Measurements from ENCODE around the gene MX2. TPM values are rescaled to one million over a fixed set of nuclear protein-coding genes. Genes with fewer than 3 reads are reported as not detected.
"Not testable (repeated sequence)": the region's sequence is repeated elsewhere in the genome, so short reads cannot be mapped to it uniquely, and the experiment has no call there.

The MX2 gene
- total RNA-seq, 1 experiment from 2014 or later, result 5.7 TPM

DNA sequence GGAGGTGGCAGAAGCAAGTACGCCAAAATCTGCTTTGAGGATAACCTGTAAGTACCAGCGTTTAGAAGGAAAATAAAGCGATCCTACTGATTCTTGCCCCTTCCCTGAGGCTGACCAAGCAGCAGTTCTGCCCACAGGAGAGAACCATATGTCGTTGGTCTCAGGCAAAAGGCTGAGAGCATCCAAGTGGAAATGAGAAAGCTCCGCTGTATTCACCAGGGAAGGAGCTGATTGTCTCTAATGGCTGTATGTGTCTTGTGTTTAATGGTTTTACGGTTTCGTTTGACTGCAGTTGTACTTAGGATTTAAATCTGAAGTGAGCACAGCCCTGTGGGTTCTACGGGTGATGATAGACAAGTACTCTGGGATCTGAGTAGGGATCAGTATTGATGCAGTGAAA lies 23.4 kb upstream of the MX2 start:
- no peak for DNase-seq (ENCODE audit: low read depth)

DNA sequence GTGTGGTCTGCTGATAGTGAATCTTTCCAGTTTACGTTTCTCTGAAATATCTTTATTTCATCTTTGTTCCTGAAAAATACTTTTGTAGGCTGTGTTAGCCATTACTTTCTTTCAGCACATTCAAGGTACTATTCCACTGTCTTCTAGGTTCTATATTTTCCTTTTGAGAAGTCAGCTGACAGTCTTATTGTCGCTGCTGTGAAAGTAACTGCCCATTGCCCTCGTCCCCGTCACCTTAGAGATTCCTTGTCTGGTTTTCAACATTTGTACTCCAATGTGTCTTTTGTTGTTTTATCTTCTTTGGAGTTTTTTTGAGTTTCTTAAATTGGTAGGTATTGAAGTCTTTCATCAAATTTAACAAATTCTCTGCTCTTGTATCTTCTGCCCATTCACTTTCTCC lies 19.8 kb upstream of the MX2 start:
- DNase-seq (ENCODE audit: low read depth), result no peak

DNA sequence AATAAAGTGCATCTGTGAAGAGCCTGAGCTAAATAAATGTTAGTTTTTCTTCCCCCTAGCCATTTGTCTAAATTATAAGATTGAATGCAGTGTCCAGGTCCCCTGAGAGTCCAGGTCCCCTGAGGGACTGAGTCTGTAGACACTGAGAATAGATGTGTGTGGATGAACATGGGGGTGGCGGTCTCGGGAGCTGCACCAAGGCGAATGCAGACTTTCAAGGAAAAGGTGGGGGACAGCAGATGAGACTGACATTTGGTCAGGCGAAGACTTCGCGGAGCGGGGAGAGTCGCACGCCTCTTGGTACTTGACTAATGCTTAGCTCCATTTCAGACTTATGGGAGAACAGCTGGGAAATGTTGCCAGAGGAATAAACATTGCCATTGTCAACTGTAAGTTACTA lies 17.7 kb upstream of the MX2 start:
- DNase-seq (ENCODE audit: low read depth), result no peak

DNA sequence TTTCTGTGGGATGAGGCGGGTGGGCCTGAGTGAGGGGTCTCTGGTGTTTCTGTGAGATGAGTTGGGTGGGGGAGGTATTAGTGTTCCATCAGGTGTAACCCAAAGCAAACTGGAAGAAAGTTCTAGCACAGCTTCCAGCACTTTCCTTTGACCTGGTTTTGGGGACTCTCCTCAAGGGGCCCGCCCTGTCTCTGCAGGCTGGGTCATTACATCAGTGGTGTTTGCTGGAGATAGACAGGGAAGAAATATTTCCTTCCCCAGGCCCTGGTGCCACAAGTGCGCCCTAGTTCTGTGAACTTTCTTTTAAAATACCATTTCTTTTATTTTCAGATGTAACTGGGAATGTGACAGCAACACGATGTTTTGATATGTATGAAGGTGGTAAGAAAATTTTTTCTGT lies 16.5 kb upstream of the MX2 start:
- no peak for DNase-seq (ENCODE audit: low read depth)

DNA sequence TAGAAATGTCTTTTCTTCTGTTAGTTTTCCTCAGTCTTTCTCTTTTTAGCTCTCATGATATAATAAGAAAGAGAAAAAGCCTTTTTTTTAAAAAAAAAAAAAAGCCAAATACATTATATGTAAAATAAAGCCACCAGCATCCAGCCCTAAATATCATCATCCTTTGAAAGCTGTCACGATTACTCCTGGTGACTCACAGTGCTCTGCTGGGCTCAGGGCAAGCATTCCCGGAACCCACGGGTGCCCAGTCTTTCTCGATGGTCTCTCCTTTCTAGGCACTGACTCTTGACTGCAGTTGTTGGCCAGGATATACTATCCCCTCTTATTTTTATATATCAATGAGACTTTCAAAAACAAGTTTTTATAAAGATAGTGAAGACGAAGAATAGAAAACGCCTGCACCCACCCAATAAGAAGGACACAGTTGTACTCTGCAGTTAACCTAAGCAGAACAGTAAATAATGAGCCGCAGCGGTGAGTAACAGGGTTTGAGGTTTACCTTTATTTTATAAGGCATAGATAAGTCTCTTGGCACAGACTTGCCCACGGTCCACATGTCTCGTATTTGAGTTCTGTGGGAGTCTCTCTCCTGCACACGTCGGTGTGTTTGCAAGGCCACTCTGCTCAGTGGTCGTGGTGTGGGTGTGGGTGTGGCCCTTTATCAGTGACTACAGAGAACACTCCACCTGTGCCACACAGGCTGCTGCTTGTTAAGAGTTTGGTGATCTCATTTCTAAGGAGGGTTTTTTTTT lies 15.7 kb upstream of the MX2 start:
- peak; percentile 70 for DNase-seq (ENCODE audit: low read depth)

DNA sequence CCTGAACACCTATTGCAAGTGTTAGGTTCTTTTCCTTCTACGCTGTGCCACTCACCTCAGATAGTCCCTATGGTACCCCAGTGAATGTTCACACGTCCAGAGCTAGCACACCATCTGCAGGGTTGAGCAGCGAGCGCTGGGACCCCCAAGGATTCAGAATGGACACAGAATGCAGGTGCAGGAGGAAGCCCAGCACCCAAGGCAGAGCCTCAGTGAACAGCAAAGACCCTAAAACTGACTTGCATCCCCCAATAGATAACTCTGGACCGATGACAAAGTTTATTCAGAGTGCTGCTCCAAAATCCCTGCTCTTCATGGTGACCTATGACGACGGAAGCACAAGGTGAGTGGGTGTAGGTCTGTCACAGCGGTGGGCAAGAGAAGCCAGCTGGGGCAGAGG lies 15.1 kb upstream of the MX2 start:
- no peak for DNase-seq (ENCODE audit: low read depth)

DNA sequence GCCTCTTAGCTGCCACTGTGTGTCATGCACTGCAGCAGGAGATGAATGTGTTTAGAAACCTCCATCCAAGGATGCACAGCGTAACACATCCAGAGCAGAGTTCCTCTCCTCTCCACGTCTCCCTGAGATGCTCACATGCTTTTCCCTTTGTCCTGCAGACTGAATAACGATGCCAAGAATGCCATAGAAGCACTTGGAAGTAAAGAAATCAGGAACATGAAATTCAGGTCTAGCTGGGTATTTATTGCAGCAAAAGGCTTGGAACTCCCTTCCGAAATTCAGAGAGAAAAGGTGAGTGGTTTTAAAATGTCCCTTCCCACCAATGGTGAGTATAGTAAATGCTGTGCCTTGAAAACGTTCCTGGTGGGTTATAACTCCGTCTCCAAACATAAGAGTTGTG lies 13.4 kb upstream of the MX2 start:
- DNase-seq (ENCODE audit: low read depth), result no peak

DNA sequence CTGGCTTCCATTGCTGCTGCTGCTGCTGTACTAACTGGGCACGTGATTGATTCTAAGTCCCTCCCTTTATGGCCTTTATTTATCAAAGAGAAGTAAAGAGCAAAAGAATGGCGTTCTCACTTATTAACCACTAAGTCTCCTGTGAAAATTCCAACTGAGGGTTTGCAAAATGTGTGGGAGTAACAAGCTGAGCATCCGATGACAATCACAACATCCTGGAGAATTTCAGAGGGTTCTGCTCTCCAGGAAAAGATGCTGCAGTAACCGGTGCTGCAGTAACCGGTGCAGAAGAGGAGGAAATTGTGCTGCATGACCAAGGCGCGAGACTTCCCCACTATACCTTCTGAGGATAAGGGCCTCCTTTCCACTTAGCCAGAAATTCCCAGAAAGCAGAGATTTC lies 12.7 kb upstream of the MX2 start:
- DNase-seq (ENCODE audit: low read depth), result no peak

DNA sequence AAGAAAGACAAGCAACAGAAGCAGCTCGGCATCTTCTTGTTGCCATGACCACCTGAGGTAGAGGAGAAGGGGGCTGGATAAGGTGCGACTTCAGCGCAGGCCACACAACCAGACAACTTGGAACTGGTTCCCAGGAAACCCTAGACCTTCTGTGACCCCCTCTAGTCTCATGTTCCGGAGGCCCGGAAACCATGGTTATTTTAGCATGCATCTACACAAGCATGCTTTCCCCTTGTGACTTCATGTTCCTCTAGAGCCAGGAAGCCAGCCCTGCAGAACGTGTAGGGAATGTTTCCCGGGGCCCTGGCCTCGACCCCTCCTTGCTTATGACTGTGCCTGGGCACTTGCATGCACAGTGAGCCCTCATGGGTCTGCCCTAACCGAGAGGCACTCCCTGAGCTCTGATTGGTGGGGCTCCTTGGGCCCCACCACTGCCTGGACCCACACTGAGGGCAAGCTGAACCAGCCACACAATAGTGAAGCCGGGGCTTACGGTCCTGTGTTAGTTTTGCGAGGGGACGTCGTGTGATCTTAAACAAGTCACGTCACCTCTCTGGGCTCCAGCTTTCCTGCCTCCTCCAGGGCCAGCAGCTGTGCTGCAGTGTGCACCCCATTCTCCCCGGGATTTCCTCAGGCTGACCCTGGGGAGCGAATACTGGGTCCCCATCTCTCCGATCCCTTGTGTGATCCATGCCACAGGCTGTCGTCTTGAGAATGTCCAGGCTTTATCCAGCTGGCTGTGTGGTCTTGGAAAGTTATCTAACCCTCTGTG lies 12.0 kb upstream of the MX2 start:
- no peak for DNase-seq (ENCODE audit: low read depth)

DNA sequence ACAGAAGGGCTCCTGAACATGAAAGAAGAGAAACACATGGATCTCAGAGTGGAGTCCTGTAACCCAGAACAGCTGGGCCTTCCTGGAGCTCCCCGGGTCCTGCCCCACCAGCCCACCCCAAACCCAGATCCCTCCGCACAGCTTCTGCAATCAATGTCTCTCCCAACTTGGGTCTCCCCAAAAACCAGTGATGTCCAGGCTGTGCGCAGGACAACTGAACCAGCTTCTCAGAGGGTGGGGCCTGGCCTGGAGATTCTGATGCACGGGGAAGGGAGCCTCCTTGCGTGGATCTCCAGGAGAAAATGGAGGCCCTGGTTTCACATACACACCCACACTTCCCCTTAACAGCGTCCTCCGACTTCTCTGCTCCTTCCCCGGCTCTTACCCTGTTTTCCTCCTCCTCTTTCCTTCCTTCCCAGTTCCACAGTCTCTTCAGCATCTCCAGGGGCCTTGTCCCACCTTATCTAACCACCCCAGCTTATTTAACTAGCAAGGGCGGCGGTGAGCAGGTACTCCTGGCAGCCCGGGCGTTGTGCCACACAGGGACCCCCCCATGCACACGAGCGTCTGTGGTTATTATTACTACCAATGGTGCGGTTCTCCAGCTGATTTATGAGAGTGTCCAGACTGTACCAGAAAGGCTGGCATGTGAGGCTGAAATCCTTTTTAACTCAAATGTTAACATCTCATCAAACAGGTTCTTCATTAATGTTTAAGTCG lies 11.2 kb upstream of the MX2 start:
- DNase-seq (ENCODE audit: low read depth), result no peak

DNA sequence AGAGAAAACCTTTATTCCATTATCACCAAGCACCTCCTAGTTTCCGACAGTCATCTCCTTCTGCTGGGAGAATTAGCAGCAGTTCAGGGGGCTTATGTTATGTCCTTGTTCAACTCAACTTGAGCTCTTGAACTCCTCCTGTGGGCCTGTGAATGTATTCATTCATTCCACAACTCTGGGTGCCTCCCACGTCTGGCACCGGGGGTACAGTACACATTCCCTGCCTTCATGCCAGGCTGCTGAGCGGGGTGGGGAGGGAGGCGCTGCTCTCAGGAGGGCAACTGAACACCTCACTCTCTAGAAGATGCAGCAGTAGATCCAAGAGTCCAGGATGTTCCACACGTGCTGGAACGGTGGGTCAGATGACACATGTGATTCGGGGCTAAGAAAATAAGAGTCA lies 4.3 kb upstream of the MX2 start:
- DNase-seq (ENCODE audit: low read depth), result no peak

DNA sequence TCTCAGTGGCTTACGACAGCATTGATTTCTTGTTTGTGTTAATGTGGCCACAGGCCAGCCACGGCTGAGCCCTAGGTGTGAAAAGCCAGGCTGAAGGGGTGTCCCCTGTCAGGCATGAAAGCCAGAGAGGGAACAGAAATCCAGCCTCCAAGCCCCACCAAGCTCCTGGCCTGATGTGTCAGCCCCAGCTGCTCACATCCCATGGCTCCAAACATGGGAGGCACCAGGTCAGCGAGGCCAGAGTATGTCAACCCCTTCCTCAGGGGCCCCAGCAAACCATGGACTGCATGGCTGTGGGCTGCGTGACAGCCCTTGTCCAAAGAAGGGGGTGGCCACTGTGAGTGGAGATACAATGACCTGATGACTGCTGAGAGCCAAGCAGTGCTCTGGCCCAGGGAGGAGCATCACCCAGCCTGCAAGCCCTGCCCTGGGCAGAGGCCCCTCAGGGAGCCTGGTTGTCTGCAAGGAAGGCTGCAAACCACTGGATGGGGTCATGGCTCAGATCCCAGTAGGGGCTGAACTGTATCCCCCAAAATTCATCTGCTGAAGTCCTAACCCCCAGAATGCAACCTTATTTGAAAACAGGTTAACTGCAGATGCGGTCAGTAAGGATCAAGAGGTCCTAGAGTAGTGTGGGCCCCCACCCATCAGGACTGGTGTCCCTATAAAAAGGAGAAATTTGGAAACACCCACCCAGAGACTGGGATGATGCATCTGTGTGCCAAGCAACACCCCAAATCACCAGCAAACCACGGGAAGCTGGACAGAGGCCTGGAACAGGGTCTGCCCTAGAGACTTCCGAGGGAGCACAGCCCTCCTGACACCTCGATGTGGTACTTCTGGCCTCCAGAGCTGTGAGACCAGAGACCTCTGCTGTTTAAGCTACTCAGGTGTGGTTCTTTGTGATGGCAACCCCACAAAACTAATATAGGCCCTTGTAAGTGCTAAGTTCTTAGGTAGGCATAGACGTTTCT lies 3.3 kb upstream of the MX2 start:
- DNase-seq (ENCODE audit: low read depth), result no peak

DNA sequence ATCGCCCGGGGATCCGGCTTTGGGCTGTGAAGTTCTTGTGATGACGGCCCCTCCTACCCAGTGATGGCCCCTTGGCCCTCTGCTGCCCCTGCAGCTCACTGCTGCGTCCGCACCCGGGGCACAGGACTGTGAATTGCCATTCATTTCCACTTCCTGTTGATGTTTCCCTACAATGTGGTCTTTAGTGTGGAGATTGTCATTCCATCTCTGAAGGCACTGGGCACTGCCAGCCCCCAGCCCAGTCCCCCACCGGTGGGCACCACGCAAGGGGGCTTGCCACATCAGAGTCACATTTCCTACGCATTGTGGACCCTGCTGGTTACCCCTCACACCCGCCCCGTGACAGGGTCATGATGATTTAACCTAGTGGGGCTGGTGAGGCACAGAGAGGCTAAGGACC lies 2.5 kb upstream of the MX2 start:
- no peak for DNase-seq (ENCODE audit: low read depth)

DNA sequence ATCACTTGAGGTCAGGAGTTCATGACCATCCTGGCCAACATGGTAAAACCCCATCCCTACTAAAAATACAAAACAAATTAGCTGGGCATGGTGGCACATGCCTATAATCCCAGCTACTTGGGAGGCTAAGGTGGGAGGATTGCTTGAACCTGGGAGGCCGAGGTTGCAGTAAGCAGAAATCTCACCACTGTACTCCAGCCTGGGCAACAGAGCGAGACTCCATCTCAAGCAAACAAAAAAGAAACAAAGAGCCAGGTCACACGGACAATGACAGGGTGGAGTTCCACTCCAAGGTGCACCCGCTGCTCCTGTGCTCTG lies 2.1 kb upstream of the MX2 start:
- not testable (repeated sequence) for DNase-seq (ENCODE audit: low read depth)

DNA sequence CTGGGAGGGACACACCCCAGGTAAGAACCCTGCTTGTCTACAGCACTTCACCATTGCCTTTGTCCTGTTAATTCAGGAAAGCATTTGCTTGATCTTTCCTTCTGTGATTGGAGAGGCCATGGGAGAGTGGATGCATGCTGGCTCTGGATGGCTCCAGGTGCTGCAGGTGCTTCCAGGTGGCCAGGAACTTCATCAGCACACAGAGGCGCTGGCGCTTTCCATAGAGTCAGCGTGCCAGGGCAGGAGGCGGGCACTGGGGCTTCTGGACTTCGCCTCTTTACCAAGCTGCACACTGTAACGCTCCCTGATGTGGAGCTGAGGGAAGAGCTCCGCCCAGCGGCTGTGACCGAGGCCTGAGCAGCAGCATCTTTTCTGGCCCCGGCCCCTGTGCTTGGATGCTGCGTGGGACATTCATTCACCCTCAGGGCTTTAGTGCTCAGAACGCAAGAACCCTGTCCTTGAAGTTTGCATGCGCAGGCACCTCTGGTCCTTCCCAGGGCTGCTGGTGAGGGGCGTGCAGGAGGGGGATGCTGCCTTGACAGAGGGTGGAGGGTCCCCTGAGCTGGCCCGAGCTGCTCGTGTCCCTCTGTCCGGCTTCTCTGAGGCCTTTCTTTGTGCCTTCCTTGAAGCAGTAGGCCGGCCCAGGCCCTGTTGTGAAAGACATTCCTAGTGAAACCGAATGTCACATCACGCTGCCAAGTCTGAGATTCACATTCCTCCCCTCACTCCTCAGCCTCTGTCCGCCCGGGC lies 1.6 kb upstream of the MX2 start:
- no peak for DNase-seq (ENCODE audit: low read depth)

DNA sequence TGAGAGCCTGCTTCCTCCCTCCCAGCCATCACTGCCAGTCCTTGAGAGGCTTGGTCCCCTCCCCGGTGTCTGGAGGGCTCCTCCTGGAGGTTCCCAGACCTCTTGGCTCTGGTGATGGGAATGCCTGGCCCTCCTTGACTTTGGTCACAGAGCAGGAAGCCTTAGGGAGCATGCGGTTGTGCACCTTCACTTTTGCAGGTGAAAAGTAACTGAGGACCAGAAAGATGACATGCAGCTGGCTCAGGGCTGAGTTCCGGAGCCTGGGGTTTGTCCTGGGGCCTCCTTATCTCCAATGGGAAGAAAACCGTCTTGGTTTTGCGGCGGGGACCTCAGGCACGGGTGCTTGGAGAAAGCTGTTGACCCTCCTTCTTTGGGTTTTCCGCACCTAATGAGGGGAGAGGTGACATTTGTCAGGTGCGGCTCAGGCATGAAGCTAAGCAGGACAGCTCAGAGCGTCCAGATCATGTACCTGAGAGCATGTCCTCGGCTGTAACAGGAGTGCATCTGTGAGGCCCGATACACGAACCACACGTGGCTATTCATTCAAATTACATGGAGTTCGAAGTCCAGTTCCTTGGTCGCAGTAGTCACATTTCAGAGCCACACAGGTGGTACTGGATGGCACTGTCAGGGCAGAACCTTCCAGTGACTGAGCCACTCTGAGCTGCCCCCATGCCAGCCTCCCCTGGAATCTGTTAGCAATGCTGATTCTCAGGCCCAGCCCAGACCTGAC lies 608 bp upstream of the MX2 start:
- DNase-seq (ENCODE audit: low read depth), result no peak

DNA sequence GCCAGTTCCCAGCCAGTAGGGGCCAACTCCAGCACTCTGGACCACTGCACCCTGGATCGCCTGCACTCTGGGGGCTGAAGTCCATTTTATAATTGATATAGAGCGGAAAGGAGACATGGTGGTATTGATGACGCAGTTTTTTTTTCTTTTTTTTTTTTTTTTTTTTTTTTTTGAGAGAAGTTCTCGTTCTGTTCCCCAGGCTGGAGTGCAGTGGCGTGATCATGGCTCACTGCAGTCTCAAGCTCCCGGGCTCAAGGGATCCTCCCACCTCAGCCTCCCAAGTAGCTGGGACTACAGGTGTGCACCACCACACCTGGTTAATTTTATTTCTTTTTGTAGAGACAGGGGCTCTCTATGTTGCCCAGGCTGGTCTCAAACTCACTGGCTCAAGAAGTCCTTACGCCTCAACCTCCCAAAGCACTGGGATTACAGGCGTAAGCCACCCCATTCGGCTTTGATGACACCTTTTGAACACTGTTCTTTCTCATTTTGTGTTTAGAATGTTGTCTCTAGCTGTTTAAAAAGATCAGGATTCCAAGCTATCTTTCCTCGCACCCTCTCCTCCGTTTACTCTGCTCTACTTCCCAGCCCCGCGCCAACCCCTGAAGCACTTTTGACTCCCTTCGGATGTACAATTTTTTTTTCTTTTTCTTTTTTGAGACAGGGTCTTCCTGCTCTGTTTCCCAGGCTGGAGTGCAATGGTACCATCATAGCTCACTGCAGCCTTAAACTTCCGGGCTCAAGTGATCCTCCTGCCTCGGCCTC lies 960 bp downstream of the MX2 start:
- DNase-seq (ENCODE audit: low read depth), result no peak

DNA sequence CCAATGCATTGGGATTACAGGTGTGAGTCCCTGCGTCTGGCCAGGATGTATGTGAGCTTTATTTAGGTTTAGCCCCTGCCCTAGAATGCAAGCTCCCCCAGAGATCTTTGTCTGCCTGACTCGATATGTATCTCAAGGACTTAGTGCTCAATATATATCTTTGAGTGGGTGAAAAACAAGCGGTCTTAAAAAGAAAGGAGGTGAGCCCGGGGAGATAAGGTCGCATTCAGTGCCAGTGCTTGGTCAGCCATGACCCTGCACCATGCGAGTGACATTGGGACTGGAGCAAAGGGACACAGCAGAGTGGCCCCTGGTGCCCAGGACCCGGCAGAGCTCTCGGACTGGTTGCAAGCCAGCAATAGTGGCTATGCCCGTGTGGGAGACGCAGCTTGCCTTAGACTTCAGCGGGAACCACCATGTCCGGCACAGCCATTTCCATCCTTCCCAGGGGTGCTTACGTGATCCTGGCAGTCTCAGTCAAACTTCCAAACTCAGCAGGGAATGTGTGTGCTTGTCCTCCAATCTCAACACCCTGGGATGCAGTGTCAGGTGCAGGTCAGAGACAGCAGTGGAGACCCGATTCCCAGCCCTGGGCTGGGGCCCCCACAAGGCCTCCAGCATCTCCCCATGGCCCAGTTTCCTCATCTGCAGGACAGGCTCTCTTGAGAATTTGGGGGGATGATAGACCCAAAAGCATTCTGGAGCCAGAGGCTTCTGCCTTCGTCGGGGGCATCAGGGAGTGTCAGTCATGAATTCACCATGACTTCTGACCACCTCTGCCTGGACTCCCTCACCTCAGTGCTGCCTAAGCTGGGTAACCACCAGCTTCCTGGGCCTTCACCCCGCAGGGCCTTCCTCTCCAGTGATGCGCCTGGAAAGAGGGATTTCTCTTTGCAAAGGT lies 1.8 kb downstream of the MX2 start:
- DNase-seq (ENCODE audit: low read depth), result no peak

DNA sequence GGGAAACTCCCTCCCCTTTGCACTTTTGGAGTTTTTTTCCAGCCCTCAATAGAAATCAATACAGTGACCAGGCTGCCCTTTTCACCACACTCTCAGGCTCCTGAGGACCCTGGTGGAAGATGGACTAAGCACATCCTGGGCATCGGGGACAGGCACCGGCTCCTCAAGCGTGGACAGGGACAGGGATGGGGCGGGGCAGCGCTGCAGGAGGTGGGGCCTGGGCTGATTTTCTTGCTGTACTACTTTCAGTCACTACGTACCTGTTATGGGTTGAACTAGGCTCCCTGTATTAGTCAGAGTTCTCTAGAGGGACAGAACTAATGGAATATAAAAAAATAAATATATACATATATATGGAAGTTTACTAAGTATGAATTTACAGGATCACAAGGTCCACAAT lies 2.5 kb downstream of the MX2 start:
- DNase-seq (ENCODE audit: low read depth), result no peak
